ENCODE results near the gene ANKZF1.

Gene ANKZF1

GRCh38 chr2:219207884-219208740 lies 21.5 kb upstream of the ANKZF1 start:
- DNase-seq (ENCODE audit: low read depth) = no peak

GRCh38 chr2:219209236-219210195 lies 20.1 kb upstream of the ANKZF1 start:
- DNase-seq (ENCODE audit: low read depth) = no peak

- DNase-seq (ENCODE audit: low read depth) = no peak
These were observed 19.3 kb upstream of the ANKZF1 start for GRCh38 chr2:219210196-219210885.

- no peak for DNase-seq (ENCODE audit: low read depth)
These were observed 18.7 kb upstream of the ANKZF1 start for GRCh38 chr2:219210886-219211362.

- DNase-seq (ENCODE audit: low read depth) = no peak
These were observed 16.6 kb upstream of the ANKZF1 start for GRCh38 chr2:219213026-219213415.

- no peak for DNase-seq (ENCODE audit: low read depth)
These were observed 16.0 kb upstream of the ANKZF1 start for GRCh38 chr2:219213486-219214071.

GRCh38 chr2:219214141-219214540 lies 15.5 kb upstream of the ANKZF1 start:
- no peak for DNase-seq (ENCODE audit: low read depth)

- no peak for DNase-seq (ENCODE audit: low read depth)
These were observed 14.8 kb upstream of the ANKZF1 start for GRCh38 chr2:219214786-219215185.

- no peak for DNase-seq (ENCODE audit: low read depth)
These were observed 13.6 kb upstream of the ANKZF1 start for GRCh38 chr2:219215871-219216534.

- DNase-seq (ENCODE audit: low read depth) = no peak
These were observed 13.1 kb upstream of the ANKZF1 start for GRCh38 chr2:219216535-219216915.

- DNase-seq (ENCODE audit: low read depth) = no peak
These were observed 11.3 kb upstream of the ANKZF1 start for GRCh38 chr2:219218217-219218731.

- DNase-seq (ENCODE audit: low read depth) = peak; percentile 86
These were observed 10.6 kb upstream of the ANKZF1 start, which contains the start of gene ABCB6 for GRCh38 chr2:219218732-219219701. ABCB6 (minus strand) TSS chr2:219218958; CDS start chr2:219218673, 285 bp downstream.

- DNase-seq (ENCODE audit: low read depth) = no peak
These were observed 9.6 kb upstream of the ANKZF1 start for GRCh38 chr2:219219784-219220532.

- DNase-seq (ENCODE audit: low read depth) = no peak
These were observed 8.8 kb upstream of the ANKZF1 start for GRCh38 chr2:219220652-219221402.

GRCh38 chr2:219221957-219222518 lies 7.6 kb upstream of the ANKZF1 start:
- no peak for DNase-seq (ENCODE audit: low read depth)

- DNase-seq (ENCODE audit: low read depth) = no peak
These were observed 5.6 kb upstream of the ANKZF1 start for GRCh38 chr2:219223831-219224610.

- DNase-seq (ENCODE audit: low read depth) = no peak
These were observed 4.3 kb upstream of the ANKZF1 start for GRCh38 chr2:219225350-219225749.

Data from T follicular helper cell (primary cell).